Measurements from ENCODE around the gene CAPN6. TPM values are rescaled to one million over a fixed set of nuclear protein-coding genes. Genes with fewer than 3 reads are reported as not detected.

CAPN6 gene
- total RNA-seq, 4 donors from 2014 or later = 0.26 to 112 (median 12.4) TPM

- no peak for TF ChIP-seq CTCF (IDR thresholded peaks at IDR 0.05)
- no peak for TF ChIP-seq POLR2A (IDR thresholded peaks at IDR 0.05)
- Histone ChIP-seq H3K9me3 (no peaks in the 10 kb centered on the region), H3K27ac (no peak overlapping the region), H3K36me3 (no peaks in the 10 kb centered on the region), H3K27me3 (no peaks in the 10 kb centered on the region), H3K4me1 (no peaks in the 10 kb centered on the region), H3K4me3 (no peak overlapping the region)
- no peak for DNase-seq
- intact Hi-C loops (cut with DNase I; ENCODE audit: low total_unique reads) = no loop called here
These were observed 11.9 kb upstream of the CAPN6 start for GRCh38 chrX:111282139-111282538.

- H3K27ac ChIP-seq = no peak overlapping the region
- DNase-seq = no peak
- H3K4me3 ChIP-seq = no peak overlapping the region
- H3K9me3 ChIP-seq = no peaks in the 10 kb centered on the region
- H3K36me3 ChIP-seq = no peaks in the 10 kb centered on the region
- intact Hi-C loops (cut with DNase I; ENCODE audit: low total_unique reads) = no loop called here
- H3K27me3 ChIP-seq = peaks cover 0 to 10% of the 10 kb centered on the region in 2 donors
- no peaks in the 10 kb centered on the region for H3K4me1 ChIP-seq
- no peak for TF ChIP-seq CTCF (IDR thresholded peaks at IDR 0.05)
- no peak for TF ChIP-seq POLR2A (IDR thresholded peaks at IDR 0.05)
These were observed 1.8 kb downstream of the CAPN6 start for GRCh38 chrX:111268506-111268905.

GRCh38 chrX:111265486-111265885, 4.8 kb downstream of the CAPN6 start:
- Histone ChIP-seq H3K27me3 (peaks cover 0 to 10% of the 10 kb centered on the region in 2 donors), H3K4me1 (no peaks in the 10 kb centered on the region), H3K36me3 (no peaks in the 10 kb centered on the region), H3K9me3 (no peaks in the 10 kb centered on the region), H3K27ac (no peak overlapping the region), H3K4me3 (no peak overlapping the region)
- TF ChIP-seq CTCF (IDR thresholded peaks at IDR 0.05) (no peak), POLR2A (IDR thresholded peaks at IDR 0.05) (no peak)
- intact Hi-C loops (cut with DNase I; ENCODE audit: low total_unique reads) = no loop called here
- DNase-seq = no peak

- intact Hi-C loops (cut with DNase I; ENCODE audit: low total_unique reads) = no loop called here
- Histone ChIP-seq H3K27me3 (peaks cover 0 to 10% of the 10 kb centered on the region in 2 donors), H3K4me1 (no peaks in the 10 kb centered on the region)
These were observed 5.9 kb downstream of the CAPN6 start for GRCh38 chrX:111264385-111264784.

GRCh38 chrX:111262086-111262485, 8.2 kb downstream of the CAPN6 start:
- DNase-seq = no peak
- Histone ChIP-seq H3K4me1 (no peaks in the 10 kb centered on the region), H3K36me3 (no peaks in the 10 kb centered on the region), H3K9me3 (no peaks in the 10 kb centered on the region), H3K27ac (no peak overlapping the region), H3K4me3 (no peak overlapping the region), H3K27me3 (peaks cover 0 to 10% of the 10 kb centered on the region in 2 donors)
- intact Hi-C loops (cut with DNase I; ENCODE audit: low total_unique reads) = no loop called here
- TF ChIP-seq POLR2A (IDR thresholded peaks at IDR 0.05) (no peak), CTCF (IDR thresholded peaks at IDR 0.05) (no peak)

More at GRCh38 chrX:111264385-111264784, 5.9 kb downstream of the CAPN6 start:
- TF ChIP-seq POLR2A (IDR thresholded peaks at IDR 0.05) = no peak
- TF ChIP-seq CTCF (IDR thresholded peaks at IDR 0.05) = no peak
- no peak for DNase-seq
- Histone ChIP-seq H3K27ac (no peak overlapping the region), H3K9me3 (no peaks in the 10 kb centered on the region), H3K4me3 (no peak overlapping the region), H3K36me3 (no peaks in the 10 kb centered on the region)
